DND-41 (cell line): ENCODE measurements around the gene AMER1.
"Not testable (repeated sequence)": the region's sequence is repeated elsewhere in the genome, so short reads cannot be mapped to it uniquely, and the experiment has no call there.

Experiments used
- CTCF ChIP-seq: IDR thresholded peaks from 2 replicates; pipeline ENCODE4 v1.5.1; 2012; ENCODE audit warnings: borderline replicate concordance, low read length, moderate library complexity, mild to moderate bottlenecking; ENCODE audit not compliant: poor library complexity, severe bottlenecking; ENCODE audit errors: extremely low read depth
- EZH2 ChIP-seq: IDR thresholded peaks from 3 replicates; pipeline ENCODE4 v1.6.1; 2012; ENCODE audit warnings: borderline replicate concordance, low read depth, mild to moderate bottlenecking, moderate library complexity, low read length, inconsistent platforms; ENCODE audit not compliant: severe bottlenecking

GRCh38 chrX:64213989-64214388, 8.5 kb upstream of the AMER1 start:
- not testable (repeated sequence) for TF ChIP-seq CTCF, EZH2
